GM06990 (cell line): ENCODE data around the gene DIS3L.

ENCODE experiments used
- DNase-seq: peaks from one replicate; pipeline ENCODE4 v3.0.0-alpha.2; 2011; ENCODE audit not compliant: insufficient read length; ENCODE audit errors: extremely low read depth
- H3K27me3 ChIP-seq: replicated peaks from 2 replicates; pipeline ENCODE4 v1.6.0; 2011; ENCODE audit warnings: low read length; ENCODE audit not compliant: control insufficient read depth, insufficient read depth
- H3K36me3 ChIP-seq: 2 replicates; pipeline ENCODE4 v1.5.1; 2011; ENCODE audit warnings: low read length; ENCODE audit not compliant: control insufficient read depth, insufficient read depth
- H3K4me3 ChIP-seq: replicated peaks from 2 replicates; pipeline ENCODE4 v1.5.1; 2011; ENCODE audit warnings: low read depth, mild to moderate bottlenecking, control low read depth, low read length
- TF ChIP-seq, protein P1 (sequence below): IDR thresholded peaks from 2 replicates; pipeline ENCODE4 v1.5.1; 2011; ENCODE audit warnings: low read length, control low read depth, mild to moderate bottlenecking, inconsistent platforms; ENCODE audit not compliant: insufficient read depth, poor library complexity, severe bottlenecking

Gene DIS3L

DNA sequence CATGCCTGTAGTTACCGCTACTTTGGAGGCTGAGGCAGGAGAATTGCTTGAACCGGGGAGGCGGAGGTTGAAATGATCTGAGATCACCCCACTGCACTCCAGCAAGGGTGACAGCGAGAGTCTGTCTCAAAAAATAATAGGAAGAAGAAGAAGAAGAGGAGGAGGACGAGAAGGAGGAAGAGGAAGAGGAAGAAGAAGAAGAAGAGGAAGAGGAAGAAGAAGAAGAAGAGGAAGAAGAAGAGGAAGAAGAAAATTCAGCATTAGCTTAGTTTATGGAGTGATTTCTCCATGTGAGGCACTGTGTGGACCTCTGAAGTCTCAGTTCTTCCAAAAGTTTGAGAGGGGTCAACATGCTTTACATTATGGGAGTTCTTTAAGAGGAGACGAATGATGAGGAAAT is 22.4 kb upstream of the DIS3L start:
- TF ChIP-seq, protein P1, sequence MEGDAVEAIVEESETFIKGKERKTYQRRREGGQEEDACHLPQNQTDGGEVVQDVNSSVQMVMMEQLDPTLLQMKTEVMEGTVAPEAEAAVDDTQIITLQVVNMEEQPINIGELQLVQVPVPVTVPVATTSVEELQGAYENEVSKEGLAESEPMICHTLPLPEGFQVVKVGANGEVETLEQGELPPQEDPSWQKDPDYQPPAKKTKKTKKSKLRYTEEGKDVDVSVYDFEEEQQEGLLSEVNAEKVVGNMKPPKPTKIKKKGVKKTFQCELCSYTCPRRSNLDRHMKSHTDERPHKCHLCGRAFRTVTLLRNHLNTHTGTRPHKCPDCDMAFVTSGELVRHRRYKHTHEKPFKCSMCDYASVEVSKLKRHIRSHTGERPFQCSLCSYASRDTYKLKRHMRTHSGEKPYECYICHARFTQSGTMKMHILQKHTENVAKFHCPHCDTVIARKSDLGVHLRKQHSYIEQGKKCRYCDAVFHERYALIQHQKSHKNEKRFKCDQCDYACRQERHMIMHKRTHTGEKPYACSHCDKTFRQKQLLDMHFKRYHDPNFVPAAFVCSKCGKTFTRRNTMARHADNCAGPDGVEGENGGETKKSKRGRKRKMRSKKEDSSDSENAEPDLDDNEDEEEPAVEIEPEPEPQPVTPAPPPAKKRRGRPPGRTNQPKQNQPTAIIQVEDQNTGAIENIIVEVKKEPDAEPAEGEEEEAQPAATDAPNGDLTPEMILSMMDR = no peak
- no peaks in the 10 kb centered on the region for H3K36me3 ChIP-seq
- H3K4me3 ChIP-seq = no peak overlapping the region
- no peaks in the 10 kb centered on the region for H3K27me3 ChIP-seq
- no peak for DNase-seq

DNA sequence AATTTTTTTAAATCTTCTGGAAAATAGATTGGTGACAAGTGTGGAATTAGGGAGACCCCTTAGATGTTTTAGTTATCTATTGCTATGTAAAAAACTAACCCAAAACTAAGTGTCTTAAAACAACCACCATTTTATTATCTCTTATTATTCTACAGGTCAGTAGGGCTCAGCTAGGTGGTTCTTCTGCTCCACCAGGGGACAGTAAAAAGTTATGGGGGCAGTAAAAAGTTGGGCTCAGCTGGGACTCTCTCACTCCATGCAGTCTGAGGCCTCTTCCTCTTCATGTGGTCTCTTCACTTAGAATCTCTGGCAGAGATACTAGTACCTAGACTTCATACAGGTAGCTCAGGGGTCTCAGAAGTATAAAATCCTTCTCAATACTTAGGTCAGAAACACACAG is 18.0 kb upstream of the DIS3L start:
- TF ChIP-seq, protein P1 = no peak
- Histone ChIP-seq H3K4me3 (no peak overlapping the region), H3K36me3 (no peaks in the 10 kb centered on the region), H3K27me3 (no peaks in the 10 kb centered on the region)
- no peak for DNase-seq

DNA sequence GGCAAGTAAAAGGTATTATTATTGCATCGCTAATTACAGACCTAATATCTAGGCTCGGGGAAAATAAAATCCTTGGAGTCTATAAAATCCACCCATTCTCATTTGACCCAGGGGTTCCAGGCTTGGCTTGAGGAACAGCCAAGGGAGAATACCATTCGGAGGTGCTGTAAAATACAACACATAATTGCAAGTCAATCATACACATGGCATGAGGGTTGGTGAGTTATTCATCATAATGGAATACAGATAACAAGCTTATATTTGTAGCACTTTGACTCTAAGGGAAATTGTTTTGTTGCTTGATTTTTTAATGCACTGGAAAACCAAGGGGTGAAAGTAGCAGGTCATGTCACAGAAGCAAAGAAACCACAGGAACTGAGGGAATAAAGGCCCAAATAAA is 16.8 kb upstream of the DIS3L start:
- TF ChIP-seq, protein P1 = no peak
- H3K36me3 ChIP-seq = no peaks in the 10 kb centered on the region
- no peak overlapping the region for H3K4me3 ChIP-seq
- no peaks in the 10 kb centered on the region for H3K27me3 ChIP-seq
- no peak for DNase-seq

DNA sequence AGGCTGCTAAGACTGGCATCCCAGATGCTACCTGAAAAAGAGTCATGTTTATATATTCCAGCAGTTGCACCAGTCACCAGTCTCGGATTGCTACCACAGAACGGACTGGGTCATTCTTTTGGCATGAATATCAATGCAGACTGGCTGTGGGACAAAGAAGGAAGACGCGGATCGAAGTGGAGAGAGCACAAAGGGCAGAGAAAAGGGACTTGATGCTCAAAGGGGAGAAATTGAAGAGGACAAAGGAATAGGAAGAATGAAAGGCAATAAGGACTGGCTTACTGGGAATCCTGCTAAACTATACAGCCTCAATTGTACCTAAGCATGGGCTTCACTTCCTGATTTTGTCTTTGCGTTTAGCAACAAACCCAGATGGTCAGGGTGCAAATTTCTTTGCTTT is 15.3 kb upstream of the DIS3L start:
- DNase-seq = no peak
- Histone ChIP-seq H3K27me3 (no peaks in the 10 kb centered on the region), H3K4me3 (no peak overlapping the region), H3K36me3 (no peaks in the 10 kb centered on the region)
- TF ChIP-seq, protein P1 = no peak

DNA sequence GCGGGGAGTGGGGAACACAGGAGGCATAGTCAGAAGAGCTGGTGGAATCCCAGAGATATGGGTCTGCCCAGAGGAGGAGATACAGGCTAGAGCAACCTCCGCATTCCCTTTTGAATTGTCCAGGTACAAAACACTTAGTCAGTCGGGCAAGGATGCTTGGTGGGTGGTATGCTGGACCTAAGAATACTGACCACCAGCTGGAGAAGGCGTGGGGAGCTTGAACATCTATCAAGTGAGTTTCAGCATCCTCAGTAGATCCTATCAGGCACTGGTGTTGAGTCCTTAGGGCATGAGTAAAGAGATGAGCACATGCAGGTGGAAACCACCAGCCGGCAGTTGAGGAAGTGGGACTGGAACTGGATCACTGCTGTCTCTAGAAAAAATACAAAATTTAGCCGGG is 14.7 kb upstream of the DIS3L start:
- Histone ChIP-seq H3K4me3 (no peak overlapping the region), H3K36me3 (no peaks in the 10 kb centered on the region), H3K27me3 (no peaks in the 10 kb centered on the region)
- TF ChIP-seq, protein P1 = no peak
- DNase-seq = no peak

DNA sequence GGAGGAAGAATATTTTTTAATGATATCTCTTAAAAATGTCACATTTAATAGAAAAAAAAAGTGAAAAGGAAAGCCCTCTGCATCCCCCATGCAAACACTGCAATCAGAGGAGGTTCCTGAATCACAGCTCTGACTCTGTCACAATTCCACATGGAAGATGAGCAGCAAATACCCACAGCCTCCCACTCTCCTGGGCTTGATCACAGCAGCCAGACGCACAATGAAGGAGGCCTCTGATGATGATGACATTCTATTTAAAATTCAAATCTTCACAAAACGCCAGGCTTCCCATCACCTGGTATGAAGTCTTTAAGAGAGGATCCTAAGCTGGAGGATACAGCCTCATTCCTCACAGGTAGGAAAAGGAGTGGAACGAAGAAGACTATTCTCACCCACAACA is 9.1 kb upstream of the DIS3L start:
- TF ChIP-seq, protein P1 = no peak
- Histone ChIP-seq H3K36me3 (no peaks in the 10 kb centered on the region), H3K4me3 (no peak overlapping the region), H3K27me3 (no peaks in the 10 kb centered on the region)
- DNase-seq = no peak
